K562 (cell line): Measurements from ENCODE around the gene ZNF687. TPM values are rescaled to one million over a fixed set of nuclear protein-coding genes. Genes with fewer than 3 reads are reported as not detected.

Experiments used
- FOXM1 ChIP-seq, 2 experiments: fragments of 450-650 bp in 1 of 2; sonication (generic) in 1 of 2; formaldehyde crosslinking in 1 of 2; IDR thresholded peaks; 2 replicates each; pipeline versions ENCODE4 v1.6.1 to v1.9.0; 2017 to 2022; ENCODE audit warnings: low read depth in 2 of 2, mild to moderate bottlenecking in 2 of 2, missing genetic modification reagents in 1 of 2, moderate library complexity in 1 of 2
- JUND ChIP-seq, 2 experiments: IDR thresholded peaks; 2 replicates in 1 of 2; 3 replicates in 1 of 2; pipeline ENCODE4 v1.6.1; 2011; ENCODE audit warnings: borderline replicate concordance in 2 of 2, low read depth in 2 of 2, low read length in 2 of 2, improper control_type of control experiment in 1 of 2, missing biosample characterization in 1 of 2, missing genetic modification characterization in 1 of 2, missing genetic modification reagents in 1 of 2
- MYC ChIP-seq, 2 experiments: fragments of 250-450 bp in 1 of 2; sonication (Bioruptor Pico) in 1 of 2; IDR thresholded peaks; 2 replicates each; pipeline versions ENCODE4 v1.5.1 to v1.6.1; 2012 to 2021; ENCODE audit warnings: low read depth in 2 of 2, borderline replicate concordance in 1 of 2, improper control_type of control experiment in 1 of 2, low read length in 1 of 2, mild to moderate bottlenecking in 1 of 2, moderate library complexity in 1 of 2
- NFIX ChIP-seq: fragments of 250-450 bp; sonication (Bioruptor Pico); IDR thresholded peaks from 2 replicates; pipeline ENCODE4 v1.4.0; 2020; ENCODE audit warnings: low read depth, mild to moderate bottlenecking, moderate library complexity
- POLR3G ChIP-seq: IDR thresholded peaks from 2 replicates; pipeline ENCODE4 v1.6.1; 2011; ENCODE audit not compliant: insufficient read length, insufficient replicate concordance; ENCODE audit errors: extremely low read depth
- RBM15 ChIP-seq: fragments of 200-400 bp; formaldehyde crosslinking; IDR thresholded peaks from 2 replicates; pipeline ENCODE4 v1.6.1; 2018; ENCODE audit warnings: mild to moderate bottlenecking, low read length, moderate library complexity; ENCODE audit not compliant: insufficient read depth
- RBM39 ChIP-seq: fragments of 200-400 bp; formaldehyde crosslinking; optimal IDR thresholded peaks from 2 replicates; pipeline ENCODE3; 2018; ENCODE audit warnings: low read depth, low read length
- SIX5 ChIP-seq, 2 experiments: IDR thresholded peaks; 2 replicates each; pipeline ENCODE4 v1.6.1; 2011; ENCODE audit warnings: low read length in 2 of 2, borderline replicate concordance in 1 of 2, low read depth in 1 of 2, mild to moderate bottlenecking in 1 of 2, moderate library complexity in 1 of 2; ENCODE audit not compliant: insufficient read depth in 1 of 2
- SMAD3 ChIP-seq: fragments of 450-650 bp; formaldehyde crosslinking; conservative IDR thresholded peaks from 2 replicates; pipeline ENCODE4 v1.4.0; 2020; ENCODE audit warnings: mild to moderate bottlenecking
- SMC3 ChIP-seq: conservative IDR thresholded peaks from 2 replicates; pipeline ENCODE4 v1.6.1; 2011; ENCODE audit warnings: low read depth, low read length, improper control_type of control experiment; ENCODE audit not compliant: insufficient read depth
- TAF9B ChIP-seq: fragments of 450-650 bp; IDR thresholded peaks from 2 replicates; pipeline ENCODE4 v1.6.1; 2018; ENCODE audit warnings: mild to moderate bottlenecking; ENCODE audit not compliant: partially characterized antibody
- polyA plus RNA-seq, 8 experiments: library from polyadenylated mRNA; depleted of rRNA in 4 of 8; stranded (reverse) in 5 of 8; unstranded in 3 of 8; fragments of >200 nt; fragmentation: Nextera tagmentation in 2 of 8; fragmentation: Illumina TruSeq in 1 of 8; extraction: Ambion mirVana in 2 of 8; extraction: Trizol in 1 of 8; gene quantifications; 2 replicates each; pipeline versions ENCODE4 v1.2.1 to v1.2.3, GENCODE V29; 2011 to 2014; ENCODE audit warnings: inconsistent platforms in 1 of 8, missing spikeins in 1 of 8
- total RNA-seq, 7 experiments: library from RNA; depleted of rRNA in 6 of 7; stranded (reverse); fragments of >200 nt in 6 of 7; fragmentation: Illumina TruSeq in 2 of 7; extraction: Trizol in 2 of 7; gene quantifications; 2 replicates each; pipeline versions ENCODE4 v1.2.1 to v1.2.3, GENCODE V29; 2011 to 2021; ENCODE audit warnings: low replicate concordance in 1 of 7
- TF ChIP-seq, protein P1 (sequence below): fragments of 250-450 bp; sonication (Bioruptor Pico); IDR thresholded peaks from 2 replicates; pipeline ENCODE4 v1.4.0; 2020; ENCODE audit warnings: borderline replicate concordance
- TF ChIP-seq, protein P2 (sequence below), 2 experiments: fragments of 450-650 bp; formaldehyde crosslinking in 1 of 2; IDR thresholded peaks; 2 replicates each; pipeline versions ENCODE4 v1.4.0 to v1.6.1; 2014 to 2020; ENCODE audit warnings: mild to moderate bottlenecking in 2 of 2, borderline replicate concordance in 1 of 2, low read depth in 1 of 2

The ZNF687 gene
- total and polyA plus RNA-seq, 9 of the 15 experiments (the other 6 are each of a cell fraction or from before 2014, with no cell fraction given), result 0.13 to 26.4 (median 10.6) TPM

DNA sequence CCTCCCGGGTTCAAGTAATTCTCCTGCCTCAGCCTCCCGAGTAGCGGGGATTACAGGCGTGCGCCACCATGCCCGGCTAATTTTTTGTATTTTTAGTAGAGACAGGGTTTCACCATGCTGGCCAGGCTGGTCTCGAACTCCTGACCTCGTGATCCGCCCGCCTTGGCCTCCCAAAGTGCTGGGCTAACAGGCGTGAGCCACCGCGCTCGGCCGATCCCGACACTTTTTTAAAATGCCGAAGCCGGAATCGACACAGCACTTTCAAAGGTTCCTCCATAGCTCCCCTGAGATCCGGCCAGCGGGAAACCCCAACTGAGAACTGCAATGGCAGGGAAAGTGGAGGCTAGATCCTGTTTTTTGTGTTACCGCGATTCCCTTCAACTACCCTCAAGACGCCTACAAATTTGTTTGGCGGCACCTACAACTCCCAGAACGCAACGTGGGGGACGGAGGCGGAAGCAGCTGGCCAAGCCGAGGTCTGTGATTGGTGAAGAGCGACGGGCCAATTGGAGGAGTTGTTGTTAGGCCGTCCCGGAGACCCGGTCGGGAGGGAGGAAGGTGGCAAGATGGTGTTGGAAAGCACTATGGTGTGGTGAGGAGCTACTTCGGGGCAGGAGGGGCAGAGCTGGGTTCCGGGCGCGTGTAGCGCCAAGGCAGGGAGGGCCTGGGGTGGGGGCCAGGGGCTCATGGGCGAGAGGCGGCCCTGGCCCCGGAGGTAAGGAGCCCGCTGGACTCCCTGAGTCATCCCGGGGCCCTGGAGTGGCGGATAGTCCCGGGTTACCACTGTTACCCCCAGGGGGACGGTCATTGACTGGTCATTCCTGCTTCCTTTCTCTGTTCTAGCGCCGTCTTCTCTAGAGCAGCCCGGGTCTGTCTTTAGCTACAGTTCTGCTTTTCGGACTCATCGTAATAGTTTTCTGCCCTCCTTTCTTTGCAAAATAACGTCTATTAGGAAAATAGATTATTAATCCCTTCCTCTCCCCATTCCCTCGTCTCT lies 27.6 kb upstream of the ZNF687 start, which contains the start of gene PSMD4 (continued):
- TF ChIP-seq FOXM1 (IDR thresholded peaks at IDR 0.05; ENCODE audit: low read depth) (peak; percentile 15; the same call in 1 of the 2 replicates), FOXM1 (CRISPR knock-in tag; IDR thresholded peaks at IDR 0.05; ENCODE audit: low read depth) (0 out of 2 replicates have a peak, but pooled peaks have one; percentile 56), RBM15 (no peak), RBM39 (no peak), SIX5 (IDR thresholded peaks at IDR 0.05; ENCODE audit: borderline replicate concordance in 1 of 2, insufficient read depth in 1 of 2, low read depth in 1 of 2, low read length in 2 of 2) (peak; percentile 65 to 81; a peak in 3 of 4 replicates), TAF9B (peak; percentile 87), NFIX (no peak), SMAD3 (0 out of 2 replicates have a peak, but pooled peaks have one; percentile 4), SMC3 (no peak), MYC (IDR thresholded peaks at IDR 0.05; ENCODE audit: low read depth, low read length) (peak; percentile 73), MYC (CRISPR knock-in tag; IDR thresholded peaks at IDR 0.05; ENCODE audit: borderline replicate concordance, low read depth) (no peak), JUND (IDR thresholded peaks at IDR 0.05; ENCODE audit: borderline replicate concordance, low read depth, low read length) (peak; percentile 27; the same call in 1 of the 2 replicates), JUND (tag; IDR thresholded peaks at IDR 0.05; ENCODE audit: borderline replicate concordance, low read depth, low read length) (peak; percentile 14; the same call in 1 of the 3 replicates), POLR3G (no peak)
- TF ChIP-seq, protein P1, sequence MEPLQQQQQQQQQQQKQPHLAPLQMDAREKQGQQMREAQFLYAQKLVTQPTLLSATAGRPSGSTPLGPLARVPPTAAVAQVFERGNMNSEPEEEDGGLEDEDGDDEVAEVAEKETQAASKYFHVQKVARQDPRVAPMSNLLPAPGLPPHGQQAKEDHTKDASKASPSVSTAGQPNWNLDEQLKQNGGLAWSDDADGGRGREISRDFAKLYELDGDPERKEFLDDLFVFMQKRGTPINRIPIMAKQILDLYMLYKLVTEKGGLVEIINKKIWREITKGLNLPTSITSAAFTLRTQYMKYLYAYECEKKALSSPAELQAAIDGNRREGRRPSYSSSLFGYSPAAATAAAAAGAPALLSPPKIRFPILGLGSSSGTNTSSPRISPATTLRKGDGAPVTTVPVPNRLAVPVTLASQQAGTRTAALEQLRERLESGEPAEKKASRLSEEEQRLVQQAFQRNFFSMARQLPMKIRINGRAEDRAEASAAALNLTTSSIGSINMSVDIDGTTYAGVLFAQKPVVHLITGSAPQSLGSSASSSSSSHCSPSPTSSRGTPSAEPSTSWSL (CRISPR knock-in tag), result no peak
- TF ChIP-seq, protein P2, sequence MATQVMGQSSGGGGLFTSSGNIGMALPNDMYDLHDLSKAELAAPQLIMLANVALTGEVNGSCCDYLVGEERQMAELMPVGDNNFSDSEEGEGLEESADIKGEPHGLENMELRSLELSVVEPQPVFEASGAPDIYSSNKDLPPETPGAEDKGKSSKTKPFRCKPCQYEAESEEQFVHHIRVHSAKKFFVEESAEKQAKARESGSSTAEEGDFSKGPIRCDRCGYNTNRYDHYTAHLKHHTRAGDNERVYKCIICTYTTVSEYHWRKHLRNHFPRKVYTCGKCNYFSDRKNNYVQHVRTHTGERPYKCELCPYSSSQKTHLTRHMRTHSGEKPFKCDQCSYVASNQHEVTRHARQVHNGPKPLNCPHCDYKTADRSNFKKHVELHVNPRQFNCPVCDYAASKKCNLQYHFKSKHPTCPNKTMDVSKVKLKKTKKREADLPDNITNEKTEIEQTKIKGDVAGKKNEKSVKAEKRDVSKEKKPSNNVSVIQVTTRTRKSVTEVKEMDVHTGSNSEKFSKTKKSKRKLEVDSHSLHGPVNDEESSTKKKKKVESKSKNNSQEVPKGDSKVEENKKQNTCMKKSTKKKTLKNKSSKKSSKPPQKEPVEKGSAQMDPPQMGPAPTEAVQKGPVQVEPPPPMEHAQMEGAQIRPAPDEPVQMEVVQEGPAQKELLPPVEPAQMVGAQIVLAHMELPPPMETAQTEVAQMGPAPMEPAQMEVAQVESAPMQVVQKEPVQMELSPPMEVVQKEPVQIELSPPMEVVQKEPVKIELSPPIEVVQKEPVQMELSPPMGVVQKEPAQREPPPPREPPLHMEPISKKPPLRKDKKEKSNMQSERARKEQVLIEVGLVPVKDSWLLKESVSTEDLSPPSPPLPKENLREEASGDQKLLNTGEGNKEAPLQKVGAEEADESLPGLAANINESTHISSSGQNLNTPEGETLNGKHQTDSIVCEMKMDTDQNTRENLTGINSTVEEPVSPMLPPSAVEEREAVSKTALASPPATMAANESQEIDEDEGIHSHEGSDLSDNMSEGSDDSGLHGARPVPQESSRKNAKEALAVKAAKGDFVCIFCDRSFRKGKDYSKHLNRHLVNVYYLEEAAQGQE (IDR thresholded peaks at IDR 0.05; ENCODE audit: borderline replicate concordance), result no peak
- TF ChIP-seq, protein P2 (CRISPR knock-in tag; IDR thresholded peaks at IDR 0.05; ENCODE audit: low read depth), result no peak
